CD1c-positive myeloid dendritic cell (primary cell): ENCODE measurements around the gene BAIAP2.
"Not testable (repeated sequence)": the region's sequence is repeated elsewhere in the genome, so short reads cannot be mapped to it uniquely, and the experiment has no call there.

Experiments
- DNase-seq: peaks from one replicate; pipeline ENCODE4 v3.0.0-alpha.2; 2016; ENCODE audit errors: extremely low spot score

The BAIAP2 gene

DNA sequence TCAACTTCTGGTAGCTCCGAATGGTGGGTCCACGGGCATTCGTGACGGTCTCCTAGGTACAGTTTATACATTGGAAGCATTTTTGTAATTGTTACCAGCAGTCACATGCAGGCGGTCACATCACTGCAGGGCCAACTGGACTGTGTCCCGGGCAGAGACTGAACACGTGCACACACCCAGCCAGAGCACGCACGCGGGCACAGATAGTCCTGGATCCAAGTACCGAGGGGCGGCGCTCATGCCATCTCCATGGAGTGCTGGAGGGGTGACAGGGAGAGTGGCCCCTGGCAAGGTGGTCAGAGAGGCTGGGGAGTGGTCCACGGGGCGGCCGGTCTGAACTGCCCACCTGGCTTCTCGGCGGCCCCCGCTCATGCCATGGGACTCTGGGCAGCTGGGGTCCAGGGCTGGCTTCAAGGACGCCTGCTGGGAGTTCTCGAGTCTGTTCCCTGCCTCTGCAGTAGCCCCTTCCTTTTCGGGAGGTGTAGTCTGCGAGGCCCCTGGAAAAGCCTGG lies 34.2 kb downstream of the BAIAP2 start:
- no peak for DNase-seq

DNA sequence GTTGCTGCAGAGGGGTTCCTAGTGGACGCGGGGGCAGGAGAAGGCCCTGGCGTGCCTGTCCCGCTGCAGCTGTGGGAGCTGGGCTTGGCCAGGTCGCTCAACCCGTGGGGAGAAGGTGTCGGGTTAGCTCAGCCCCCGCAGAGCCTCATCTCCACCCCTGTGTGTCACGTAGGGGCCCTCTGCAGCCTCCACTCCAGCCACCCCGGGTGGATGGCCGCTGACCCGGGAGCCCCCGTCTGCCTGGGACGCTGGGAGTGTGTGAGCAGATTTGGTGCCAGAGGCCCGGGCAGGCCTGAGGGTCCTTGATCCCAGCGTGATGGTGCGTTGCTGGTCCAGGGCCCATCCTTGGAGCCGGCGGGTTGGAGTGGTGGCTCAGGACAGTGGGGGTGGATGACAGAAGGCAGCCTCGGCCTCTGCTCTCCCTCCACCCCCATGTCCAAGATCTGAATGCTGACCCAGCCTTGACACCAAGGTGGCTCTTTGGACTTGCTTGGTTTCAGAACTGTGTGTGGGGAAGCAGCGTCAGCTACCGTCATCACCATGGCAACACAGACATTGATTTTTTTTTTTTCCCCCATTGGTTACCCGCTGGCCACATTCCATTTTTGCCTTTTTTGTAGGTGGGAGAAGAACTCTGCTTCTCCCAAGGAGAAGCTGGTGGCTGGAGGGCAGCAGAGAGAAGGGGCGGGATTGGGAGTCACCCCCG lies 35.7 kb downstream of the BAIAP2 start:
- no peak for DNase-seq

DNA sequence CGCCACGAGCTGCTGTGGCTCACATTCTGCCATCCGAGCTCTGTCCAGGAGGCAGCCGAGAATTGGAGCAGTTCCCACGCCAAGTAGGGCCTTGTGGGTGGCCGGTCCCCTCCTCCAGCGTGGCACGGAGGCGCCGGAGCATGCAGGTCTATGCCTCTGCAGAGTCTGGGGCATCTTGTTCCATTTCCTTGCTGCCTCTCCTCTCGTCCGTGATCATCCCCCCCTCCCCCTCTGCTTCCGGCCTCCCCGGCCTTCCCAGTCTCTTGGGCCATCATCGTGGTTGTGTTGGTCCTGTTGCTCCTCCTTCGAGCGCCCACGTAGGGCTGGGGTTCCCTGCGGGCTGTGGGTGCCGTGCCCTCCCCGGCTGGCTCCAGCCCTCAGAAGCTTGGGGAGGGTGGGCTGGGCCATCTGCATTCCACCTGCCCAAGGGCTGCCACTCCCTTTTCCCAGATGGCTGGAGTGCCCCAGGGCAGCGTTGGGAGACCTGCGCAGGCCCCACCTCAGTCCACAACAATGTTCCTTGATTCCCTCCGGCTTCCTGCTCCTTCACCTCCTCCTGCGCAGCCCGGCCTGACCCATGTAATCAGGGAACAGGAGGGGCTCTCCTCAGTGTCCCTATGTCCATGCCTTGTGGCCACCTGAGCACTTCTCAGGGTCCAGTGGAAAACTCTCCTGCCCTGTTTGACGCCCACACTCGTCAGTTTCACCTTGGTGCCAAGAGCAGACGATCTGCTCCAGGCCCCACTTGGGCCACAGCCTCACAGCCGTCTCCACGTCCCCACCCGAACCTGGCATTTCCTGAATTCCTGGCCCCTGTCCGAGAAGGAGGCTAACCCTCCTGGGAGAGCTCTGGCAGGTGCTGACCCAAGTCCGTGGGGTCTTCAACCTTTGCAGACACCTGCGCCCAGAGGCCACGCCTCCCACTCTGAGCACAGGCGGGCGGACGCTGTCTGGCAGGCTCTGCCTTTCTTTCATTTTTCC lies 37.1 kb downstream of the BAIAP2 start:
- no peak for DNase-seq

DNA sequence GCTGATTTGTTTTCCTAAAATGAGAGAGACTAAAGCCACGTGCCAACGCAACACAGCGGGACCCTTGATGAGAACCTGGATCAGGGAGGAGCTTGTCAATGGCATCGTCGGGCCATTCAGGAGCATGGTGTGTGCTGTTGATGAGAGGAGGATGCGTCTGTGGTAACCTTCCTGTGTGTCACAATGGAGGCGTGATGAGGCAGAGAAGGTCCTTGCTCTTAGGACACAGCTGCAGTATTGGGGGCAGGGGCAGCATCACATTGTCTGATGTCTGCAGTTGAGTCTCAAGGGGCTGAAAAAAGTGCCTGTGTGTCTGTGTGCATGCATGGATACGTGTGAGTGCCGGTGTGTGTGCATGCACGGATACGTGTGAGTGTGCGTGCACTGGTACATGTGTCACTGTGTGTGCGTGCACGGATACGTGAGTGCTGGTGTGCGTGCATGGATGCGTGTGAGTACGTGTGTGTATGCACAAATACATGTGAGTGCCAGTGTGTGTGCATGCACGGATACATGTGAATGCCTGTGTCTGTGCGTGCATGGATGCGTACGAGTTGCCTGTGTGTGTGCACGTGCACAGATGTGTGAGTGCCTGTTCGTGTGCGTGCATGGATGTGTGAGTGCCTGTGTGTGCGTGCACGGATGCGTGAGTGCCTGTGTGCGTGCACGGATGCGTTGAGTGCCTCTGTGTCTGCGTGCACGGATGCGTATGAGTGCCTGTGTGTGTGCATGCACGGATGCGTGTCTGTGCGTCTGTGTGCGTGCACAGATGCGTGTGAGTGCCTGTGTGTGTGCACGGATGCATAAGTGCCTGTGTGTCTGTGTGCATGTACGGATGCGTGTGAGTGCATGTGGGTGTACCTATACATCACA lies 39.3 kb downstream of the BAIAP2 start:
- DNase-seq, result no peak

DNA sequence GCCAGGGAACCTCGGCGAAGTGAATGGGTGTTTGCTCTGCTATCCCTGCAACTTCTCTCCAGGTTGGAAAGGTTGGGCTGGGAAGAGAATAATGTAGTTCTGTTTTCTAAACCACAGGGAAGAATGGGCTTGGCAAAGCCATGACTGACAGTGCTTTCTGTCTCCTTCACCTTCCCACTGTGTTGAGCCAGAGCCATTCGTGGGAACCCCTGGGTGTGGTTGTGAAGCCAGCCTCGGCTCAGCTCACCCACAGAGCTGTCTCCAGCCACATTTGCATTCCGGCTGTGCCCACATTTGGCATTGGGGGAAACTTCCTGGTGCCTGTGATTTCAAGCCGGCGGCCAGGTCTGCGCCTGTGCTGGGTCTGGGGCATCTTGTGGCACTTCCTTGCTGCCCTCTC lies 39.9 kb downstream of the BAIAP2 start:
- DNase-seq, result no peak

DNA sequence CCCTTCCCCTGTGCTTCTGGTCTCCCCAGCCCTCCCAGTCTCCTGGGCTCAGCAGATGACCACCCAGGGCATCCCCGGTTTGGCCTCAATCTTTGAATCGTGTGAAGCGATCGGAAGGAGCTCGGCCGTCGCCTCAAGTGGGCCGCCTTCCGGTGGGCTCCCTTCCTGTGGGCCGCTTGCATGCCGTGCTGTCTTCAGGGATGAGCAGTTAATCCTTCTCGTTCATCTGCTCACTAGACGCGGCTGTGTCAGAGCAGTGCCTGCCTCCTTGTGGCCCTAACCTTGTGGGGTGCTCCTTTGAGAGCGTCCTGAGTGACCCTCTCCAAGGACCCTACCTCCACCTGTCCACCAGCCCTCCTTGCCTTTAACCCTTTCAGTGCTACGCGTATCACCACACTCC lies 40.4 kb downstream of the BAIAP2 start:
- DNase-seq, result no peak

DNA sequence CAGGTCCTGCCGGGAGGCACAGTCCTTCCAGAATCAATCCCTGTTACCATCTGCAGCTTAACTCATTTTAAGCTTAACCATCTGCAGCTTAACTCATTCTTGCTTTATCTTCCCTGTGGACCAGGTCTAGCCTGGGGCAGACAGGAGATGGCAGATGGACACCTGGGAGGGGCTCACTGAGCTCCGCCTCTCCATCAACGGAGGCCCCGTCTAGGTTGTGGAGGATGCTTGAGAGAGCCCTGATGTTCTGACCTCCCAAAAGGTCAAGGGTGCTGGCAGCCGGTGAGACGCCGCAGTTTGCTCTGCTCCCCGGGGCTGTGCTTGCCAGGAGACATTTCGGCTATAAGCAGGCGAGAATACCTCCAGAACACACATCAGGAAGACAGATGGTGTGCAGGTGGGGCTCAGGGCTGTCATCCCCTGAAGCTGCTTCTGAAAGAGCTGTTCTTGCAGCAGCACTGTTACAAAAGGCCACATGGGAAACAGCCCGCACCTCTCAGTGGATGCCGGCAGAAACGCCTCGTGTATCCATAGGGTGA lies 41.3 kb downstream of the BAIAP2 start:
- no peak for DNase-seq

DNA sequence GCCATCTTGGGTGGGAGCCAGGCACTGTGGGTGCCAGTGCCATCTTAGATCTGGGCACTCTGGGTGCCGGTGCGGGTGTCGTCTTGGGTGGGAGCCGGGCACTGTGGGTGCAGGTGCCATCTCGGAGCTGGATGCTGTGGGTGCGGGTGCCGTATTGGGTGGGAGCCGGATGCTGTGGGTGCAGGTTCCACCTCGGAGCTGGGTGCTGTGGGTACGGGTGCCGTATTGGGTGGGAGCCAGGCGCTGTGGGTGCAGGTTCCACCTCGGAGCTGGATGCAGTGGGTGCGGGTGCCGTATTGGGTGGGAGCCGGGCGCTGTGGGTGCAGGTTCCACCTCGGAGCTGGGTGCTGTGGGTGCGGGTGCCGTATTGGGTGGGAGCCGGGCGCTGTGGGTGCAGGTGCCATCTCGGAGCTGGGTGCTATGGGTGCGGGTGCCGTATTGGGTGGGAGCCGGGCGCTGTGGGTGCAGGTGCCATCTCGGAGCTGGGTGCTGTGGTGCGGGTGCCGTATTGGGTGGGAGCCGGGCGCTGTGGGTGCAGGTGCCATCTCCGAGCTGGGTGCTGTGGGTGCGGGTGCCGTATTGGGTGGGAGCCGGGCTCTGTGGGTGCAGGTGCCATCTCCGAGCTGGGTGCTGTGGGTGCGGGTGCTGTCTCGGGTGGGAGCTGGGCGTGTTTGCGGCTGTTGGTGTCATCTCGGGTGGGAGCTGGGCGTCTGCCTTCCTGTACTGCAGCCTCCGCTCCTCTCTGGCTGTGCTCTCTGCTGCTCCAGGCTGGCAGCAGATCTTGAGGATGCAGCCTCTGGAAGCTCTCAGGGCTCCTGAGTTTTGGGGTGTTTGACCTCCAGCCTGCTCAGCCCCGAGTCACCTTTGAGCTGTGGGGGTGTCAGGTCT lies 43.3 kb downstream of the BAIAP2 start:
- DNase-seq, result not testable (repeated sequence)

DNA sequence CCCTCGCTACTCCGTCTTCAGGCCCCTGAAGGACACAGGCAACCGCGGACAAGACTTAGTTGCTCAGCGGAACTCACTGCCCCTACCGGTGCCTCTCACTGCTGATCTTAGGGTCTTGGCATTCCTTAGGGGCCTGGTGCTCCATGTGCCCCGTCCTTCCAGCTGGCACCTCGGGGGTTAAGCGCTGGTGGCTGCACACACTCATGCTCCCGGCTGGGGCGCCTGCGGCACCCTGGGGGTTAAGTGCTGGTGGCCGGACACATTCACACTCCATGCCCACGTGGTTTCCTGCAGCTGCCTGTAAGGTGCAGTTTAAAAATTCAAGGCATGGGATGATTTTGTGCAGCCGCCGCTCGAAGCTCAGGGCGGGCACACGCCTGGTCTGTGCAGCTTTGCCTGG lies 45.1 kb downstream of the BAIAP2 start:
- no peak for DNase-seq

DNA sequence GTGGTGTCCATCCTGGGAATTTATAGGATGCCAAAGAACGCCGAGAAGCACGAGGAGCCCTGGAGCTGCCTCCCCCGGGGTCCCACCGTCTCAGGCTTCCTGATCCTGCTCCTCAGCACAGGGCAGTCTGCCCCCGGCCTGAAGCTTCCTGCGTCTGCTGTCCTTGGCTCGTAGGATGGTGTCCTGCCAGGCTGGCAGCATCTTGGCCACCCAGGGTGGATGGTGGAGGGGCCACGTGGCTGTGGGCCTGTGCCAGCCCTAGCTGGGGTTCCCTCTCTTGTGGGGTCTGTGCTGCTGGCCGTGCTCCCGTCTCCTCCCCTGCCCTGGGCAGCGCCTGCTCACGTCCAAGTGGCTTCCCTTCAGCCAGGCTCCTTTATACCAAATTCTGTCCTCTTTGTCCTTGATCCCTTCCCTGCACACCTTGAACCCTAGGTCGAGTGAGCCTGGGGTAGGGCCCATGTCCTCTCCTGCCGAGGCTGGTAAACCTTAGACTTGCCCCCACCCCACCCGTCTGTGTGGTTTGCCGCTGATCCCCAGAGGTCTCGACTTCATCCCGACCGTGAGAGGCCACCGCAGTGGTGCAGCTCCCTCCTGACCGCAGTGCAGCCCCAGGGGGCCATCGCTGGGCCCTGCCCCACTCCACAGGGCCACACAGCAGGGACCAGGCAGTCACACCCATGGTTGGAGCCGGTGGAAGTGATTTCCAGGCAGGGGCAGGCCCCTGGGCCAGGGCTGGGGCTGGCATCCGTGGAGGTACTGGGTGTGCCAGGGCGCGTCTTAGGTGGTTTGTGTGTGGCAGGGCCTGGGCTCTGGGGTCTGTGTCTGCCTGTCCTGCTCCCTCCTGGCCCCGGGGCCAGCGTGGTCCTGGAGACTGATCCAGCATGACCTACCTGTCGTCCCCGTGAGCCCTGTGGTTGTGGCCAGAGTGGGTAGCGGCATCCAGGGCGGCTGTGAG lies 46.5 kb downstream of the BAIAP2 start:
- no peak for DNase-seq

DNA sequence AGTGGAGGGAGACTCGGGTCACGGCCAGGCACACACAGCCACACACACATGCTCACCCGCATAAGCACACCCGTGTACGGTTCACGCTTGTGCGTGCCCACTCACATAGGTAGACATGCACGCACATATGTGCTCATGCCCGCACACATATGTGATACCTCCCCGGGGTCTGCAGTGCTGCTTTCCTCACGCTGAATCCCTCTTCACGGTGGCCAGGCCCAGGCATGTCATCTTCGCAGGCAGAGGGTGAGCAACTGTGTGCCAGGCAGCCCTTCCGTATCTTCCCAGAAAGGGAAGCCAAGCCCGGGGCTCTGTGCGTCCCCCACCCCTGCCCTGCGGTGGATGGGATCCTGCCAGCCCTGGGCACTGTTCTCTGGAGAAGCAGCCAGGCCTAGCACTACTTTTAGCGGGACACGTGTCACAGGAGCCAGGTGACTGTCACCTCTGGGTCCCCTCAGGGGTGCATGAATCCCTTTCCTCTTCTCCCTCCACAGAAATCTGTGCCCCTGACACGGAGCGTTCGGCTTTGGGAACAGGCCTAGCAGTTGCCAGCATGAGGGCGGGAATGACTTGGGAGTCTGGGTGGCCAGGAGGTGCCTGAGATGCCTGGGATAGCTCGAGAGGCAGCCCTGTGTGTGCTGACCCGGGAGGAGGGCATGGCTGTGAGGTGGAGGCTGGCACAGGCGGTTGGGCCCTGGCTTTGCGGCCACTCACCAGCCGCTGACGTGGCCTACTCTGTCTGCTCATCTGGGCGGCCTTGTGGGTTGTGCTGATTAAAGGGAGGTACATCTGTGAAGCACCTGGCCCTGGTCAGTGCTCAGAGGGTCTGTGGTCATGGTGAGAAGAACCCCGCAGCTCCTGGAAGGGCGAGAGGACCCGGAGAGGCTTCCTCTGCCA lies 47.5 kb downstream of the BAIAP2 start:
- DNase-seq, result no peak

DNA sequence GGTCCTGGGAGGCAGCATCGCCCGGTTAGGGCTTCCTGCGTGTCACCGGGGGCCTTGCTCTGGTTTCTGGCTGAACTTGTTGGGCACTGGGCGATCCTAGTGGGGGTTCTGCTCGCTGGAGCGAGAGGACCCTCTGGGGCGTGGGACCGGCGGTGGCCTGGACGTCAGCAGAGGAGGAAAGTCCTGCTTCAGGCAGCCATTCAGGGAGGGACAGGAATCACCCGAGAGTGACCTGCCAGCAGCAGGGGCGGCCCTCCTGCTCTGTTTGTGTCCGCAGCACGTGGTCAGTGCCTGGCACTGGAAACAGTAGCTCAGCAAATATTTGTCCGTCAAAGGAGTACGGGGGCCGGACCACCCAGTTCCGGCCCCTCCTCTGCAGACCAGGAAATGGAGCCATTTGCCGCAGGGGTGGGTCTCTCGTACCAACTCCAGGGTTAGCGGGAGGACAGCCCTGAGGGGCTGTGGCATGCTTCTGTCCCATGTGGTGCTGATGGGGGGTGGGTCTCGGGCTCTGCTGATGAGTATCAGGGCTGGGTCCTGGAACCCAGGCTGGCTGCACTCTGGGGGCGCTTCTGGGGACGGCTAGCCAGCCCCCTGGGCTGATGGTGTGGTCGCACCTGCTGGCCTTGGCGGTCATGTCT lies 48.3 kb downstream of the BAIAP2 start:
- no peak for DNase-seq

DNA sequence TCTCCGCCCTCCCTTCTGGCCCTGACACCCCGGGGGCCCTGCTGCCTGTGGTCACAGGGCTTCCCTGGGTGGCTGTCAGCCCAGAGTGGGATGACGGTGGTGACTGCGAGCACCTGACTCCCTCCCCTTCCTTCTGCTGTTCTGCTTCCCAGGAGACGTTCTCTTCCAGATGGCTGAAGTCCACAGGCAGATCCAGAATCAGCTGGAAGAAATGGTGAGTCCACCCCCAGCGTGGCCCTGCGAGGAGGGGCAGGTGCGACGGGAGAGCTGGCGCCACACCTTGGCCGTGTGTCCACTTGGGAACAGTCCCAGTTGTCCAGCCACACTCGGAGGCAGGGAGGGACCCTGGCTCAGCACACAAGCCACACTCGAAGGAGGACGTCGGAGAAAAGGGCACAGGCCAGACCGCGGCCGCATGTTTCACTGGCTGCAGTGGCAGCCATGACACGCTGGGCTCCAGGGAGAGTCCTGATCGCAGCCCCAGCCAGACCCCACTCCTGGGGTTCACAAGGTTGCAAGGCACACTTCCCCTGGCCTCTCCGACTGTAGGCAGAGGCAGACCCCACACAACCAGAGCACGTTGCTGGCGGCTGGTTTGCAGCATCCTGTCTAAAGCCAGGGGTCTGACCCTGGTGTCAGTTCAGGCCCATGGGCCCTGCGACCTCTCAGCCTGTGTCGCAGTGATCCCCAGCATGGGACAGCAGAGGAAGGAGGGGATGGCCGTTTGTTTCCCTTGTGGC lies 49.9 kb downstream of the BAIAP2 start:
- DNase-seq, result no peak

DNA sequence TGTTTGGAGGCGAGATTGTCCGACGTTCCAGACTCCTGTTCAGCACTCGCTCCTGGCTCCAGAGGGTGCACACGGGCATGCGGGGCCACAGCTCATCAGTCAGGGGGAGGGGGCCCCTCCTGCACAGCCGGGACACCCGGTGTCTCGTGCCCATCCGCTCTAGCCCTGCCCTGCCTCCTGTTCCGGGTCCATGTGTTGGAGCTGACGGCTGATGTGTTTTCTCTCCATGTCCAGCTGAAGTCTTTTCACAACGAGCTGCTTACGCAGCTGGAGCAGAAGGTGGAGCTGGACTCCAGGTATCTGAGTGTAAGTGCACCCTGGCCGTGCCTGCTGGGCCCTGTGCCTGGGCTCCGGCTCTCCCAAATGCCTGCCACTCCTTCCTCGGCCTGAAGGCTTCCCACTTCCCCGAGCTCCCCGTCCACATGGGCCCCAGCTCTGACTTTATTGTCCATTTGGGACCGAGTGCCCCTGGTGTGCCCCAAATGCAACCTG lies 50.5 kb downstream of the BAIAP2 start:
- no peak for DNase-seq

DNA sequence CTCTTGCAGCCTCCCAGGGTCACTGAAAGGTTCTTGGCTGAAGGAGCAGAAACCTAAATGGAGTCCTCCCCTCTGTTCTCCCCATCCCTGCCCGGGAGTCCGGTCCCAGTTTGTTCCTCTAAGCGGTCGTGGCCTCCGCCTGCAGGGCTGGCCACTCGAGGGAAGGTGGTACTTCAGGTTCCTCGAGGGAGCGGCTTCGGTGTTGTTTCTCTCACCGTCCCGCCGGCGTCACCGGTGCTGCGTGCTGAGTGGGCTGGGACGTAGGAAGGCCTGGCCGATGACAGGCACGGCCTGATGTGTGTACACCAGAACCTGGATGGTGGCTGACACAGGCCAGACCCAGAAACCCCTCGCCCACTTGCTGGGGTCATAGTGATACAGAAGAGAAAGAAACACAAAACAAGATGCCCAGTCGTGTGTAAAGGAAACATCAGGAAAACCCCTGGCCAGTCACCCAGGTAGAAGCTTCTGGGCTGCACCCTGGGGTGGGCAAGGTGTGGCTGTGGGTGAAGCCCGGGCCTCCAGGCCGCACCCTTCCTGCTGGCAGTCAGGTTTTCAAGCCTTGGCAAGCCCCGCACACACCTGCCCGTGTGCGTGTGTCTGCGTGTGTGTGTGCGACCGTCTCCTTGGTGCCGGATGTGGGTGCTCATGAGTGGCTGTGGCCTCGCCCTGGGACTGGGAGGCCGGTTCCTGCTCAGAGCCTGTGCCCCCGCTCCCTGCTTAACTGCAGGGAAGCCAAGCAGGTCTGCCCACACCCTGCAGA lies 52.0 kb downstream of the BAIAP2 start:
- no peak for DNase-seq
